ENCODE measurements around the gene TAL1. TPM values are rescaled to one million over a fixed set of nuclear protein-coding genes. Genes with fewer than 3 reads are reported as not detected.
A peak's percentile ranks its signal among the peaks of the same experiment; 100 is the strongest.

TAL1 gene
- total and polyA plus RNA-seq, 2 of the 13 experiments (the other 11 are each of a cell fraction or from before 2014, with no cell fraction given) = 0.05 TPM; not detected in 1

GRCh38 chr1:47233186-47233585, 1.2 kb upstream of the TAL1 start:
- FAIRE-seq = no peak
- intact Hi-C loops (cut with micrococcal nuclease; ENCODE audit: unreplicated experiment) = no loop called here

GRCh38 chr1:47231301-47232186, 481 bp downstream of the TAL1 start:
- ATAC-seq (no peak; the same call in 2 of the 3 replicates), FAIRE-seq (no peak), DNase-seq (ENCODE audit: low spot score) (no peak)
- peaks cover 17 to 95% of the 10 kb centered on the region in 2 experiments for H3K27me3 ChIP-seq (ENCODE audit: control insufficient read depth in 1 of 2, insufficient read depth in 2 of 2, low read length in 2 of 2)
- intact Hi-C loops (cut with micrococcal nuclease; ENCODE audit: unreplicated experiment) = no loop called here
- BruUV-seq (replicated peaks) = no TSS peak
- H3K9ac ChIP-seq (ENCODE audit: insufficient read depth, low read depth, low read length) = no peak overlapping the region
- H2AFZ ChIP-seq (ENCODE audit: low read length) = no peak overlapping the region
- no peaks in the 10 kb centered on the region for H4K20me1 ChIP-seq (ENCODE audit: insufficient read depth, low read length)
- in situ Hi-C loops (cut with HindIII; ENCODE audit: extremely low pct_ligation_motif_present, low pct_unique_long_range_greater_than_20kb) = no loop called here
- H3K4me3 ChIP-seq (replicated peaks in 1 of 3; ENCODE audit: insufficient read depth in 1 of 3, low read depth in 2 of 3, low read length in 3 of 3) = no peak overlapping the region
- no peak overlapping the region for H3K4me2 ChIP-seq (ENCODE audit: low read depth, low read length)
- H3K4me1 ChIP-seq (ENCODE audit: insufficient read depth, low read length) = peaks cover 15% of the 10 kb centered on the region
- ChIA-PET CTCF (ENCODE audit: low intra/inter-chr PET ratio, low total read pairs) (no interaction called here), POLR2A (no interaction called here)
- no peaks in the 10 kb centered on the region for H3K79me2 ChIP-seq (ENCODE audit: insufficient read depth, low read length)
- H3K9me3 ChIP-seq (ENCODE audit: low read length) = no peaks in the 10 kb centered on the region
- WGBS (ENCODE audit: low lambda C conversion rate) = 49% methylated on average over 60 of the region's 62 CpGs
- H3K27ac ChIP-seq (ENCODE audit: extremely low read length, insufficient read depth, low read length) = no peak overlapping the region
- H3K36me3 ChIP-seq (replicated peaks in 1 of 2; ENCODE audit: control insufficient read depth in 1 of 2, insufficient read depth in 2 of 2, low read length in 2 of 2) = no peaks in the 10 kb centered on the region
- TF ChIP-seq SOX13 (IDR thresholded peaks at IDR 0.05) (peak; percentile 15; the same call in 1 of the 2 replicates), SOX13 (CRISPR knock-in tag; conservative IDR thresholded peaks at IDR 0.05 in 1 of 2, IDR thresholded peaks at IDR 0.05 in 1 of 2) (no peak), HMG20A (CRISPR knock-in tag; IDR thresholded peaks at IDR 0.05; ENCODE audit: borderline replicate concordance) (no peak), NFYB (CRISPR knock-in tag; IDR thresholded peaks at IDR 0.05) (no peak), ZNF773 (CRISPR knock-in tag; IDR thresholded peaks at IDR 0.05; ENCODE audit: borderline replicate concordance) (no peak), ZFP36 (IDR thresholded peaks at IDR 0.05; ENCODE audit: borderline replicate concordance, low read depth, low read length, partially characterized antibody) (peak; percentile 96), ZNF280B (CRISPR knock-in tag; IDR thresholded peaks at IDR 0.05; ENCODE audit: borderline replicate concordance) (no peak), EZH2 (conservative IDR thresholded peaks at IDR 0.05; ENCODE audit: low read depth, low read length) (0 out of 2 replicates have a peak, but pooled peaks have one; percentile 8), ZNF788 (CRISPR knock-in tag; IDR thresholded peaks at IDR 0.05; ENCODE audit: borderline replicate concordance) (no peak), CEBPB (IDR thresholded peaks at IDR 0.05; ENCODE audit: borderline replicate concordance, low read depth, low read length) (peak; percentile 38; the same call in 1 of the 2 replicates), TFE3 (CRISPR knock-in tag; IDR thresholded peaks at IDR 0.05) (no peak), CBX2 (IDR thresholded peaks at IDR 0.05; ENCODE audit: low read depth, low read length) (peak; percentile 98), CBX2 (CRISPR knock-in tag; IDR thresholded peaks at IDR 0.05; ENCODE audit: low read depth) (peak; percentile 98; the same call in 1 of the 2 replicates), RNF2 (conservative IDR thresholded peaks at IDR 0.05; ENCODE audit: low read depth) (peak; percentile 100)

More at GRCh38 chr1:47233186-47233585, 1.2 kb upstream of the TAL1 start:
- CTCF ChIA-PET (ENCODE audit: low intra/inter-chr PET ratio, low total read pairs) = no interaction called here
- WGBS (ENCODE audit: low lambda C conversion rate) = 43% methylated on average over 6 of the region's 6 CpGs
- H3K79me2 ChIP-seq (ENCODE audit: insufficient read depth, low read length) = no peaks in the 10 kb centered on the region
- H4K20me1 ChIP-seq (ENCODE audit: insufficient read depth, low read length) = no peaks in the 10 kb centered on the region
- H3K27me3 ChIP-seq (ENCODE audit: control insufficient read depth in 1 of 2, insufficient read depth in 2 of 2, low read length in 2 of 2) = peaks cover 16 to 86% of the 10 kb centered on the region in 2 experiments
- H3K27ac ChIP-seq (ENCODE audit: extremely low read length, insufficient read depth, low read length) = no peak overlapping the region
- POLR2A ChIA-PET = no interaction called here
- no peak overlapping the region for H2AFZ ChIP-seq (ENCODE audit: low read length)
- DNase-seq (ENCODE audit: low spot score) = no peak
- H3K36me3 ChIP-seq (replicated peaks in 1 of 2; ENCODE audit: control insufficient read depth in 1 of 2, insufficient read depth in 2 of 2, low read length in 2 of 2) = no peaks in the 10 kb centered on the region
- no peak overlapping the region for H3K9ac ChIP-seq (ENCODE audit: insufficient read depth, low read depth, low read length)
- no peak overlapping the region for H3K4me3 ChIP-seq (replicated peaks in 1 of 3; ENCODE audit: insufficient read depth in 1 of 3, low read depth in 2 of 3, low read length in 3 of 3)
- no TSS peak for BruUV-seq (replicated peaks)
- in situ Hi-C loops (cut with HindIII; ENCODE audit: extremely low pct_ligation_motif_present, low pct_unique_long_range_greater_than_20kb) = no loop called here
- peak; percentile 76 for TF ChIP-seq CREB1 (IDR thresholded peaks at IDR 0.05)
- no peak for TF ChIP-seq CREB1 (CRISPR knock-in tag; IDR thresholded peaks at IDR 0.05)
- TF ChIP-seq JUN (CRISPR knock-in tag; IDR thresholded peaks at IDR 0.05) = no peak
- 0 out of 2 replicates have a peak, but pooled peaks have one; percentile 17 for TF ChIP-seq ZNF629 (CRISPR knock-in tag; conservative IDR thresholded peaks at IDR 0.05)
- H3K9me3 ChIP-seq (ENCODE audit: low read length) = no peaks in the 10 kb centered on the region
- ATAC-seq = no peak
- peaks cover 12% of the 10 kb centered on the region; the same call in 1 of the 2 replicates for H3K4me1 ChIP-seq (ENCODE audit: insufficient read depth, low read length)
- H3K4me2 ChIP-seq (ENCODE audit: low read depth, low read length) = no peak overlapping the region
